Sigmoid colon (tissue), 7 donors: ENCODE measurements around the gene AKAP8L. TPM values are rescaled to one million over a fixed set of nuclear protein-coding genes. Genes with fewer than 3 reads are reported as not detected.

ENCODE experiments used
- DNase-seq: peaks from one replicate; pipeline ENCODE4 v3.0.0-alpha.2; 2019
- H3K27ac ChIP-seq, 4 donors: fragments of 200-600 bp; sonication (generic); one replicate each; pipeline ENCODE4 v1.5.1; 2016 to 2019; ENCODE audit warnings: mild to moderate bottlenecking in 1 of 4
- H3K27me3 ChIP-seq, 3 donors: fragments of 200-600 bp; sonication (generic); one replicate each; pipeline ENCODE4 v1.5.1; 2019; ENCODE audit warnings: mild to moderate bottlenecking in 1 of 3
- H3K36me3 ChIP-seq, 4 donors: fragments of 200-600 bp; sonication (generic); one replicate each; pipeline ENCODE4 v1.5.1; 2016 to 2019
- H3K4me1 ChIP-seq, 4 donors: fragments of 200-600 bp; sonication (generic); one replicate each; pipeline ENCODE4 v1.5.1; 2017 to 2019
- H3K4me3 ChIP-seq, 4 donors: fragments of 200-600 bp; sonication (generic); one replicate each; pipeline ENCODE4 v1.5.1; 2017 to 2019; ENCODE audit warnings: mild to moderate bottlenecking in 2 of 4, moderate library complexity in 1 of 4
- H3K9me3 ChIP-seq, 4 donors: fragments of 200-600 bp in 3 of 4; sonication (generic) in 3 of 4; one replicate each; pipeline versions ENCODE4 v1.5.1 to v1.6.1; 2013 to 2019
- EP300 ChIP-seq, 4 donors: sonication (generic); formaldehyde crosslinking; IDR thresholded peaks; one replicate each; pipeline ENCODE4 v1.6.1; 2017; ENCODE audit warnings: antibody characterized with exemption in 4 of 4
- POLR2A ChIP-seq, 2 donors: fragments of 450-650 bp; IDR thresholded peaks; one replicate each; pipeline ENCODE4 v1.6.1; 2016; ENCODE audit warnings: antibody characterized with exemption in 2 of 2, mild to moderate bottlenecking in 2 of 2, moderate library complexity in 2 of 2
- POLR2AphosphoS5 ChIP-seq, 4 donors: sonication (generic); formaldehyde crosslinking; IDR thresholded peaks; one replicate each; pipeline ENCODE4 v1.6.1; 2017; ENCODE audit warnings: antibody characterized with exemption in 4 of 4
- WGBS, 2 donors: extraction: QIAGEN DNeasy Blood & Tissue Kit; methylation state at CpG; one replicate each; pipeline ENCODE4 v1.1.7; 2013; 5-methylcytosine and 5-hydroxymethylcytosine counted together
- intact Hi-C: fragments of 100-400 bp; cut with DNase I; formaldehyde crosslinking; loops from one replicate; pipeline ENCODE4 v1.15.1; 2023
- polyA plus RNA-seq, 3 donors: library from polyadenylated mRNA; stranded (reverse); fragments of 200-250 nt; gene quantifications; one replicate each; pipeline ENCODE4 v1.2.3, GENCODE V29; 2013
- total RNA-seq, 4 donors: library from RNA; depleted of rRNA; stranded (reverse); fragments of >200 nt; gene quantifications; one replicate each; pipeline ENCODE4 v1.1.0, GENCODE V29; 2016
- TF ChIP-seq, protein P1 (sequence below), 4 experiments: fragments of 450-650 bp in 3 of 4; fragments of 200-600 bp in 1 of 4; IDR thresholded peaks; one replicate each; pipeline ENCODE4 v1.5.1; 2016 to 2019; ENCODE audit warnings: antibody characterized with exemption in 4 of 4, mild to moderate bottlenecking in 3 of 4, moderate library complexity in 2 of 4
- donor health status: healthy with polysubstance abuse.
- donor health status: Bipolar disorder and iron deficiency.
- donor health status: healthy.

Gene AKAP8L
- total and polyA plus RNA-seq, 7 donors = 15.0 to 145 (median 90.5) TPM

GRCh38 chr19:15394426-15394825 lies 24.4 kb downstream of the AKAP8L start:
- intact Hi-C loops = no loop called here
- no peak for DNase-seq
- TF ChIP-seq EP300 (IDR thresholded peaks at IDR 0.05) = no peak
- TF ChIP-seq, protein P1, sequence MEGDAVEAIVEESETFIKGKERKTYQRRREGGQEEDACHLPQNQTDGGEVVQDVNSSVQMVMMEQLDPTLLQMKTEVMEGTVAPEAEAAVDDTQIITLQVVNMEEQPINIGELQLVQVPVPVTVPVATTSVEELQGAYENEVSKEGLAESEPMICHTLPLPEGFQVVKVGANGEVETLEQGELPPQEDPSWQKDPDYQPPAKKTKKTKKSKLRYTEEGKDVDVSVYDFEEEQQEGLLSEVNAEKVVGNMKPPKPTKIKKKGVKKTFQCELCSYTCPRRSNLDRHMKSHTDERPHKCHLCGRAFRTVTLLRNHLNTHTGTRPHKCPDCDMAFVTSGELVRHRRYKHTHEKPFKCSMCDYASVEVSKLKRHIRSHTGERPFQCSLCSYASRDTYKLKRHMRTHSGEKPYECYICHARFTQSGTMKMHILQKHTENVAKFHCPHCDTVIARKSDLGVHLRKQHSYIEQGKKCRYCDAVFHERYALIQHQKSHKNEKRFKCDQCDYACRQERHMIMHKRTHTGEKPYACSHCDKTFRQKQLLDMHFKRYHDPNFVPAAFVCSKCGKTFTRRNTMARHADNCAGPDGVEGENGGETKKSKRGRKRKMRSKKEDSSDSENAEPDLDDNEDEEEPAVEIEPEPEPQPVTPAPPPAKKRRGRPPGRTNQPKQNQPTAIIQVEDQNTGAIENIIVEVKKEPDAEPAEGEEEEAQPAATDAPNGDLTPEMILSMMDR (IDR thresholded peaks at IDR 0.05) = no peak
- no peak for TF ChIP-seq POLR2A (IDR thresholded peaks at IDR 0.05)
- TF ChIP-seq POLR2AphosphoS5 (IDR thresholded peaks at IDR 0.05) = no peak
- H3K27me3 ChIP-seq = no peaks in the 10 kb centered on the region
- no peak overlapping the region for H3K4me3 ChIP-seq
- H3K27ac ChIP-seq = no peak overlapping the region
- H3K36me3 ChIP-seq = peaks cover 31 to 85% (median 48%) of the 10 kb centered on the region in 4 donors
- H3K4me1 ChIP-seq = peaks cover 0 to 8% (median 0%) of the 10 kb centered on the region in 4 donors
- no peaks in the 10 kb centered on the region for H3K9me3 ChIP-seq
- WGBS, 2 donors = 93% methylated on average over 5 of the region's 5 CpGs

DNA sequence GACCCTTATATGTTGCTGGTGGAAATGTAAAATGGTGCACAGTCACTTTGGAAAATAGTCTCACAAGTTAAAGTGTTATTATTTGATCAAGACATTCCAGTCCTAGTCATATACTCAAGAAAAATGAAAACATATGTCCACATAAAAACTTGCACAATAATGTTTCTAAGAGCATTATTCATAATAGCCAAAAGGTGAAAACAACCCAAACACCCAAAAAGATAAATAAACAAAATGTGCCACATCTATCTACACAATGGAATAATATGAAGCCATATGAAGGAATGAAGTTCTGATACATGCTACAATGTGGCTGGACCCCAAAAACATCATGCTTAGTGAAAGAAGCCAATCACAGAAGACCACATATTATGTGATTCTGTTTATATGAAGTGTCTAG lies 24.8 kb downstream of the AKAP8L start:
- H3K36me3 ChIP-seq = peaks cover 26 to 84% (median 43%) of the 10 kb centered on the region in 4 donors

DNA sequence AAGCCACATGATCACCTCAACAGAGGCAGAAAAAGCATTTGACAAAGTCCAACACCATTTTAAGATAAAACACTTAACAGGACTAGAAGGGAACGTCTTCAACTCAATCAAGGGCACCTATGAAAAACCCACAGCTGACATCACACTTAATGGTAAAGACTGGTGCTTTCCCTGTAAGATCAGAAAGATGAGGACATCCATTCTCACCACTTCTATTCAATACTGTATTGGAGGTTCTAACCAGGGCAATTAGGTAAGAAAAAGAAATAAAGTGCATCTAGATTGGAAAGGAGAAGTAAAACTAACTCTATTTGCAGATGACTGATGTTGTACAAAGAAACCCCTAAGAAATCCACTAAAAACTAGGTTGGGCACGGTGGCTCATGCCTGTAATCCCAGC lies 28.0 kb downstream of the AKAP8L start:
- TF ChIP-seq POLR2AphosphoS5 (IDR thresholded peaks at IDR 0.05) (no peak), POLR2A (IDR thresholded peaks at IDR 0.05) (no peak), EP300 (IDR thresholded peaks at IDR 0.05) (no peak)
- 73 to 75% methylated on average over 2 of the region's 2 CpGs for WGBS, 2 donors
- no peaks in the 10 kb centered on the region for H3K27me3 ChIP-seq
- no peaks in the 10 kb centered on the region for H3K9me3 ChIP-seq
- DNase-seq = no peak
- peak overlapping the region in 1 of 4 donors; percentile 54 for H3K27ac ChIP-seq
- H3K36me3 ChIP-seq = peaks cover 0 to 66% (median 12%) of the 10 kb centered on the region in 4 donors
- no peak overlapping the region for H3K4me3 ChIP-seq
- intact Hi-C loops = no loop called here
- peaks cover 0 to 12% (median 0%) of the 10 kb centered on the region in 4 donors for H3K4me1 ChIP-seq

More for the DNA sequence above, 24.8 kb downstream of the AKAP8L start:
- no peak overlapping the region for H3K4me3 ChIP-seq
- no peak overlapping the region for H3K27ac ChIP-seq
- DNase-seq = no peak
- no peaks in the 10 kb centered on the region for H3K9me3 ChIP-seq
- TF ChIP-seq POLR2AphosphoS5 (IDR thresholded peaks at IDR 0.05) (no peak), POLR2A (IDR thresholded peaks at IDR 0.05) (no peak), EP300 (IDR thresholded peaks at IDR 0.05) (no peak)
- TF ChIP-seq, protein P1 (IDR thresholded peaks at IDR 0.05) = no peak
- intact Hi-C loops = no loop called here
- peaks cover 0 to 12% (median 0%) of the 10 kb centered on the region in 4 donors for H3K4me1 ChIP-seq
- no peaks in the 10 kb centered on the region for H3K27me3 ChIP-seq

GRCh38 chr19:15381864-15382263 lies 36.9 kb downstream of the AKAP8L start:
- TF ChIP-seq POLR2A (IDR thresholded peaks at IDR 0.05) (no peak), EP300 (IDR thresholded peaks at IDR 0.05) (no peak), POLR2AphosphoS5 (IDR thresholded peaks at IDR 0.05) (no peak)
- TF ChIP-seq, protein P1 (IDR thresholded peaks at IDR 0.05) = no peak
- intact Hi-C loops = no loop called here
- Histone ChIP-seq H3K27me3 (no peaks in the 10 kb centered on the region), H3K27ac (no peak overlapping the region), H3K4me3 (no peak overlapping the region), H3K4me1 (peaks cover 0 to 26% (median 23%) of the 10 kb centered on the region in 4 donors), H3K9me3 (no peaks in the 10 kb centered on the region), H3K36me3 (peaks cover 0 to 15% (median 0%) of the 10 kb centered on the region in 4 donors)
- DNase-seq = no peak
- 83 to 93% methylated on average over 6 of the region's 6 CpGs for WGBS, 2 donors

DNA sequence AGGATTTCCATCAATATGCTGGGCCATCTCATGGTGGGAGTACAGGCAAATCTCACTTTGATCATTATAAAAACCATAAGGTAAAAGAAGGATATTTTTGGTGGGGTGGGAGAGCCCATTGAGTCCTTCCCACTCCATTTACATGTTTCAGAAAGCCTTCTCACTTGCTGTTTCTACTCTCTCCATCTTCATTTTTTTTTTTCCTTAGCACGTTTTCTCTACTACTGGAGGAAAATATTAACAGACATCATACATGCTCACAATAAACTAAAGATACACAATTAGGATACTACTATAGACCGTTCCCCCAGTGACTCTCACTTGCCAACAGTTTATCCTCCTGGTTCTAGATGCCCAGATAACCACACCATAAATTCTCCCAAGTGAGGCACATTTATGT lies 37.4 kb downstream of the AKAP8L start:
- Histone ChIP-seq H3K4me1 (peaks cover 0 to 31% (median 27%) of the 10 kb centered on the region in 4 donors), H3K36me3 (peaks cover 0 to 12% (median 0%) of the 10 kb centered on the region in 4 donors), H3K27me3 (no peaks in the 10 kb centered on the region), H3K4me3 (no peak overlapping the region), H3K27ac (peak overlapping the region in 3 of 4 donors; percentile 89 to 99 (median 98)), H3K9me3 (no peaks in the 10 kb centered on the region)
- 73 to 81% methylated on average over 2 of the region's 2 CpGs for WGBS, 2 donors
- intact Hi-C loops = no loop called here
- TF ChIP-seq EP300 (IDR thresholded peaks at IDR 0.05) (no peak), POLR2AphosphoS5 (IDR thresholded peaks at IDR 0.05) (no peak), POLR2A (IDR thresholded peaks at IDR 0.05) (no peak)
- TF ChIP-seq, protein P1 (IDR thresholded peaks at IDR 0.05) = no peak
- DNase-seq = no peak
